Breast epithelium (tissue), 3 donors: ENCODE measurements around the gene DAPK3.
A peak's percentile ranks its signal among the peaks of the same experiment; 100 is the strongest.

Experiments used
- POLR2AphosphoS5 ChIP-seq, 3 donors: sonication (generic); formaldehyde crosslinking; IDR thresholded peaks; one replicate each; pipeline ENCODE4 v1.6.1; 2017; ENCODE audit warnings: antibody characterized with exemption in 3 of 3
- TF ChIP-seq, protein P1 (sequence below), 3 donors: fragments of 450-650 bp; IDR thresholded peaks; one replicate each; pipeline ENCODE4 v1.5.1; 2016 to 2017; ENCODE audit warnings: antibody characterized with exemption in 3 of 3, mild to moderate bottlenecking in 3 of 3, moderate library complexity in 3 of 3

DNA sequence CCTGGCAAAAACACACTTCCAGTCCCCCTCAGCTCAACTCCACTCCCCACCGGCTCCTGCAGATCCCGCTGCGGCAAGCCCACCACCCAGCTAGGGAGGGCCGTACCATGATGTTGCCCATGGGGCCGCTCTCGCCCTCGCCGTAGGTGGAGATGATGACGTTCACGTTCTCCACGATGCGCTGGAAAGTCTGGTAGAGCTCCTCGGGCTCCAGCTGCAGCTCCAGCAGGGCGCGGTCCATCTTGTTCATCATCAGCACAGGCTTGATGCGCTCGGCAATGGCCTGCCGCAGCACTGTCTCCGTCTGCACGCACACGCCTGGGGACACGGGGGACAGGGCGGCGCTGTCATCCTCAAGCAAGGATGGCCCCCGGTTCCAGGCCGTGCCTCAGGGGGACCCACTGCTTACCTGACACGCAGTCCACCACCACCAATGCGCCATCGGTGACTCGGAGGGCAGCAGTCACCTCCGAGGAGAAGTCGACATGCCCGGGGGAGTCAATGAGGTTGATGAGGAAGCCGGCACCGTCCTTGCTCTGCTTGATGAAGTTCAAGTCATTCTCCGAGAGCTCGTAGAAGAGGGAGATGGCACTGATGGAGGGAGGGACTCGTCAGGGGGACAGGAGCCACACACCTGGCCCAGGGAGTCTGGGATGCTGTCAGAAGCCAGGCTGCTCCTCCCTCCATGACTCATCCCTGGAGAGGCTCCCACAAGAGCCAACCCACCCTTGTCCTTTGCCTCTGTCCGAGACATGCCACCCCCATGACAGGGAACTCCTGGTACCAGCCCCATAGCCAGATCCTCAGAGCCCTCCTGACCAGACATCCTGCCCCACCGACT lies 12.0 kb upstream of the DAPK3 start:
- TF ChIP-seq, protein P1, sequence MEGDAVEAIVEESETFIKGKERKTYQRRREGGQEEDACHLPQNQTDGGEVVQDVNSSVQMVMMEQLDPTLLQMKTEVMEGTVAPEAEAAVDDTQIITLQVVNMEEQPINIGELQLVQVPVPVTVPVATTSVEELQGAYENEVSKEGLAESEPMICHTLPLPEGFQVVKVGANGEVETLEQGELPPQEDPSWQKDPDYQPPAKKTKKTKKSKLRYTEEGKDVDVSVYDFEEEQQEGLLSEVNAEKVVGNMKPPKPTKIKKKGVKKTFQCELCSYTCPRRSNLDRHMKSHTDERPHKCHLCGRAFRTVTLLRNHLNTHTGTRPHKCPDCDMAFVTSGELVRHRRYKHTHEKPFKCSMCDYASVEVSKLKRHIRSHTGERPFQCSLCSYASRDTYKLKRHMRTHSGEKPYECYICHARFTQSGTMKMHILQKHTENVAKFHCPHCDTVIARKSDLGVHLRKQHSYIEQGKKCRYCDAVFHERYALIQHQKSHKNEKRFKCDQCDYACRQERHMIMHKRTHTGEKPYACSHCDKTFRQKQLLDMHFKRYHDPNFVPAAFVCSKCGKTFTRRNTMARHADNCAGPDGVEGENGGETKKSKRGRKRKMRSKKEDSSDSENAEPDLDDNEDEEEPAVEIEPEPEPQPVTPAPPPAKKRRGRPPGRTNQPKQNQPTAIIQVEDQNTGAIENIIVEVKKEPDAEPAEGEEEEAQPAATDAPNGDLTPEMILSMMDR (IDR thresholded peaks at IDR 0.05) = no peak
- peak in 1 of 3 donors; percentile 29 for TF ChIP-seq POLR2AphosphoS5 (IDR thresholded peaks at IDR 0.05)
